M059J (cell line): ENCODE results near the gene MFAP2. TPM values are rescaled to one million over a fixed set of nuclear protein-coding genes. Genes with fewer than 3 reads are reported as not detected.
"Not testable (repeated sequence)": the region's sequence is repeated elsewhere in the genome, so short reads cannot be mapped to it uniquely, and the experiment has no call there.

Experiments used
- DNase-seq: peaks from one replicate; pipeline ENCODE4 v3.0.0-alpha.2; 2012; ENCODE audit warnings: low read depth
- total RNA-seq: library from RNA; depleted of rRNA; stranded (reverse); fragments of >200 nt; shearing (Covaris generic); gene quantifications from 2 replicates; pipeline ENCODE4 v1.2.3, GENCODE V29; 2014

Gene MFAP2
- total RNA-seq, 1 experiment from 2014 or later, result 0.12 TPM

DNA sequence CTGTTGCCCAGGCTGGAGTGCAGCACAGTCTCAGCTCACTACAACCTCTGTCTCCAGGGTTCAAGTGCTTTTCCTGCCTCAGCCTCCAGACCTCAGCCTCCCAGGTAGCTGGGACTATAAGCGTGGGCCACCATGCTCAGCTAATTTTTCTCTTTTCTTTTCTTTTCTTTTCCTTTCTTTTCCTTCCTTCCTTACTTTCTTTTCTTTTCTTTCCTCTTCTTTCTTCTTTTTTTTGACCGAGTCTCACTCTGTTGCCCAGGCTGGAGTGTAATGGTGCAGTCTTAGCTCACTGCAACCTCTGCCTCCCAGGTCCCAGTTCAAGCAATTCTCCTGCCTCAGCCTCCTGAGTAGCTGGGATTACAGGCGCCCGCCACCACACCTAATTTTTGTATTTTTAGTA lies 16.3 kb downstream of the MFAP2 start:
- DNase-seq, result not testable (repeated sequence)

- no peak for DNase-seq
Observed at GRCh38 chr1:16961297-16962133, 18.9 kb downstream of the MFAP2 start.

DNA sequence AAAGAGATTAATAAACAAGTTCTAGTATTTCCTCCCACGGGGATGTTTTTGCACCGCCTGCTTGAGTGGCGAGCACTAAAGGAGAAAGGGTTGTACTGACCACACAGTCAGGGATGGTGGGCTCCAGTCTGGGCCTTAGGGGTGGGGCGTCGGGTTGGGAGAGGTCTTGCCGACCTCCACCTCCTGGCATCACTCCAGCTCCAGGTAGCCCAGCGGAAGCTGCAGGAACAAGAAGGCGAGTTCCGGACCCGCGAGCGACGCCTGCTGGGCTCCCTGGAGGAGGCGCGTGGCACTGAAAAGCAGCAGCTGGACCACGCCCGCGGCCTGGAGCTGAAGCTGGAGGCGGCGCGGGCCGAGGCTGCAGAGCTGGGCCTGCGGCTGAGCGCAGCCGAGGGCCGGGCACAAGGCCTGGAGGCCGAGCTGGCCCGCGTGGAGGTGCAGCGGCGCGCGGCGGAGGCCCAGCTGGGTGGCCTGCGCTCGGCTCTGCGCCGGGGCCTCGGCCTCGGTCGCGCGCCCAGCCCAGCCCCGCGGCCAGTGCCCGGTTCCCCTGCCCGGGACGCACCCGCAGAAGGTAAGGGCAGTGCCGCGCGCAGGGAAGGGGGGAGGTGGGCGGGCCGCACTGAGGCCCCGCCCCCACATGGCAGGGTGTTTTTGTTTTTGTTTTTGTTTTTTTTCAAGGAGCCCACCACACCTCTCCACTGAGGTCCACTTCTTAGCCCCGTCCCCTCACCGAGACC lies 19.7 kb downstream of the MFAP2 start:
- DNase-seq, result peak; percentile 64

GRCh38 chr1:16958475-16958874 lies 21.9 kb downstream of the MFAP2 start:
- no peak for DNase-seq

DNA sequence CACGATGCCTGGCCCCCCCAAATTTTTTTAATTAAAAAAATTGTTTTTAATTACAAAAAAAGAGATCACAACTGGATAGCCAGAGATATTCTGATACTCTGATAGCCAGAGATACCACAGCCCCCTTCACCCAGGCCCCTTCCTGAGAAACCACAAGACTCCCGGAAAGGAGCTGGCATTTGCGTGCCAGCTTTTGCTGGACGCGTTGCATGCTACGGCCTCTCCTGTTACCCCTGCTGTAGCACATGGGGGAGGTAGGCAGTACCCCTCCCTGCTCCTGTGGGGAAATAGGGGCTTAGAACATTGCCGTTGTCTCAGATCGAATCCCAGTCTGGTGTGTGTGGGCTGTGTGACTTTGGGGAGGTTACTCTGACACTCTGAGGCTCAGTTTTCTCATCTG lies 22.7 kb downstream of the MFAP2 start:
- no peak for DNase-seq

GRCh38 chr1:16956775-16957174 lies 23.6 kb downstream of the MFAP2 start:
- DNase-seq, result no peak

DNA sequence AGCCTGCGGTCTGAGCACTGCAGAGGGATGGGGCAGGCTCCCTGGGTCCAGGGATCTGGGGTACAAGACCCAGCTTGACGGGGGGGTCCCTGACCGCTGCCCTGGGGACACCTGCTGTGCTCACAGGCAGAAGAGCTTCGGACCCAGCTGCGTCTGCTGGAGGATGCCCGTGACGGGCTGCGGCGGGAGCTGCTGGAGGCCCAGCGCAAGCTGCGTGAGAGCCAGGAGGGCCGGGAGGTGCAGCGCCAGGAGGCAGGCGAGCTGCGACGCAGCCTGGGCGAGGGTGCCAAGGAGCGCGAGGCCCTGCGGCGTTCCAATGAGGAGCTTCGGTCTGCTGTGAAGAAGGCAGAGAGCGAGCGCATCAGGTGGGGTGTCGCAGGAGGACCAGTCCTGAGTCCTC lies 25.2 kb downstream of the MFAP2 start:
- no peak for DNase-seq

DNA sequence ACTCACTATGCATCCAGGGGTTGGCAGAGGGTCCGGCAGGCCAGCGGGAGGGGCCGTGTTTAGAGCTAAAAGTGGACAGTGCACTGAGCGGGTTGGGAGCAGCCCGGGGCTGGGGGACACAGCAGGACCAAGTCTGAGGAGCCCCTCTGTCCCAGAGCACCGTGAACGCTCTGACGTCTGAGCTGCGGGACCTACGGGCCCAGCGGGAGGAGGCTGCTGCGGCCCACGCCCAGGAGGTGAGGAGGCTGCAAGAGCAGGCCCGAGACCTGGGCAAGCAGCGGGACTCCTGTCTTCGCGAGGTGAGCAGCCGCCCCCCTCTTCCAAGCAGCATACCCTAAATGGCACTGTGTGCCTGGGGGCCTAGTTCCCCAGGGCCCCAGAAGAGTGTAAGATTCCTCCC lies 25.8 kb downstream of the MFAP2 start:
- DNase-seq, result no peak

GRCh38 chr1:16952376-16952775 lies 28.0 kb downstream of the MFAP2 start:
- not testable (repeated sequence) for DNase-seq

DNA sequence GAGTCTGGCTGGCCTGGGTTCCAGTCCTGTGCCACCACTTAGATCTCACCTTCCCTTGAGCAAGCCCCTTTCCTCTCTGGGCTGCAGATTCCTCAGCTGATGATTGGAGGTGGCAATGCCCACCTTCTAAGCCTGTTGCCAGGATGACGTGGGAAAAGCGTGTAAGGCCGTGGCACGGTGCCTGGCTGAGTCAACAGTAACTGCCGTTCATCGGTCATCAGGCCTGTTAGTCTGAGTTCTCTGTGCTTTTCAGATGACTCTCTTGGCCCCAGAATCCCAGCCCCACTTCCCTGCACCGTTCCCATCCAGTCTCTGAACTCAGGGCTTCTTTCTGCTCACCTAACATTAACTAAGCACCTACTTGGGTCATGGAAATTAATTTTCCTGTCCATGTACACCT lies 31.4 kb downstream of the MFAP2 start:
- peak; percentile 91 for DNase-seq

DNA sequence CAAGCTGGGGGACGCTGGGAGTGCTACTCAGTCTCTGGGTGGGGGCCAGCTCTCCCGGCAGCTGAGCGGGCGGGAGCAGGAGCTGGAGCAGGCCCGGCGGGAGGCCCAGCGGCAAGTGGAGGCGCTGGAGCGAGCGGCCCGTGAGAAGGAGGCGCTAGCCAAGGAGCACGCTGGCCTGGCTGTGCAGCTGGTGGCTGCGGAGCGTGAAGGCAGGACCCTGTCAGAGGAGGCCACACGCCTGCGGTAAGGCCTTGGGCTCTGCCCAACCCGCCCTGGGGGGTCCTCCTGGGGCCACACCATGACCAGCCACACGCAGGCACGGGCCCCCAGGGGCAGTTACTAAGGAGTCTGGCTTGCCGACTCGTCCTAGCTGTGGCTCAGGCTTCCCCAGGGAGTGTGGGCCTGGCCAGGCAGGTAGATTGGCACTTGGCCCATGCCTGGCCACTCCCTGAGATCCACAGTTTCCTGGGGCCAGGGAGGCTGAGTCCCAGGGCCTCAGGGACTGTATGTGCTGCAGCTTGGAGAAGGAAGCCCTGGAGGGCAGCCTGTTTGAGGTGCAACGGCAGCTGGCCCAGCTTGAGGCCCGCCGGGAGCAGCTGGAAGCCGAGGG lies 32.0 kb downstream of the MFAP2 start:
- DNase-seq, result peak; percentile 93

DNA sequence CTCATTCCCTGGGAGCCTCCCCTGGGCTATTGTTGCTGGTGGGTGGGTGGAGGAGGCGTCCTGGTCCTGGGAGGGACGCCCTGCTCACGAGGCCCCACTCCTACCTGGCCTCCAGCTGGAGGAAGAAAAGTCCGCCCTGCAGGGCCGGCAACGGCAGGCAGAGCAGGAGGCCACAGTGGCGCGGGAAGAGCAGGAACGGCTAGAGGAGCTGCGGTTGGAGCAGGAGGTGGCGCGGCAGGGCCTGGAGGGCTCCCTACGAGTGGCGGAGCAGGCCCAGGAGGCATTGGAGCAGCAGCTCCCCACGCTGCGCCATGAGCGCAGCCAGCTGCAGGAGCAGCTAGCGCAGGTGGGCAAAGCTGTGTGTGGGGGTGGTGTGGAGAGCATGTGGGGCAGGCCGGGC lies 33.8 kb downstream of the MFAP2 start:
- DNase-seq, result no peak

DNA sequence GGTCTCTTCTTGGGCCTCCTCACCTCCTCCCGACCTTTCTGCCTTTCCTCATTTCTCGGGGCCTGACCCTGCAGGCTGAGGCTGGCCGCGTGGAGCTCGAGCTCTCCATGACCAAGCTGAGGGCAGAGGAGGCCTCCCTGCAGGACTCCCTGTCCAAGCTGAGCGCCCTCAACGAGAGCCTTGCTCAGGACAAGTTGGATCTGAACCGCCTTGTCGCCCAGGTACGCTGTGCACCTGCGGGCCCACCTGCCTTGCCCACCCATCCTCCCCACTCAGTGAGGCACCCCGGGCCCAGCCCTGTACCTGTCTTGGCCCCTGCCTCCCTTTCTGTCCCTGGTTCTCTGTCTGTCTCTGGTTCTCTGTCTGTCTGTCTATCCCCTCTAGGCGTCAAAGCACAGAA lies 34.2 kb downstream of the MFAP2 start:
- DNase-seq, result not testable (repeated sequence)

DNA sequence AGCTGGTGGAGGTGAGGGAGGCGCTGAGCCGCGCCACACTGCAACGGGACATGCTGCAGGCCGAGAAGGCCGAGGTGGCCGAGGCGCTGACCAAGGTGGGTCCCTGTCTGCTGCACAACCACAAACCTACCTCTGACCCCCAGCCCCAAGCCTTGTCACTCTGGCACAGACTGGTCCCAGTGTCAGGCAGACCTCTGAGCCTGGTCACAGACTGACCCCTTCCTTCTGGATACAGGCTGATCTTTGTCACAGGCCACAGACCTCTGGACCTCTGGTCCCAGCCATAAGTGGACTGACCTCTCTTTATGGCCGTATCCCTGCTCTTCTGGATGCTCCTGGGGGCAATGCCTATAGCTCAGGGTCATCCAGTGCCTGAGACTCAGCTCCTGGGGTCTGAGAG lies 34.9 kb downstream of the MFAP2 start:
- DNase-seq, result not testable (repeated sequence)

- no peak for DNase-seq
Observed at GRCh38 chr1:16944038-16944437, 36.4 kb downstream of the MFAP2 start.

DNA sequence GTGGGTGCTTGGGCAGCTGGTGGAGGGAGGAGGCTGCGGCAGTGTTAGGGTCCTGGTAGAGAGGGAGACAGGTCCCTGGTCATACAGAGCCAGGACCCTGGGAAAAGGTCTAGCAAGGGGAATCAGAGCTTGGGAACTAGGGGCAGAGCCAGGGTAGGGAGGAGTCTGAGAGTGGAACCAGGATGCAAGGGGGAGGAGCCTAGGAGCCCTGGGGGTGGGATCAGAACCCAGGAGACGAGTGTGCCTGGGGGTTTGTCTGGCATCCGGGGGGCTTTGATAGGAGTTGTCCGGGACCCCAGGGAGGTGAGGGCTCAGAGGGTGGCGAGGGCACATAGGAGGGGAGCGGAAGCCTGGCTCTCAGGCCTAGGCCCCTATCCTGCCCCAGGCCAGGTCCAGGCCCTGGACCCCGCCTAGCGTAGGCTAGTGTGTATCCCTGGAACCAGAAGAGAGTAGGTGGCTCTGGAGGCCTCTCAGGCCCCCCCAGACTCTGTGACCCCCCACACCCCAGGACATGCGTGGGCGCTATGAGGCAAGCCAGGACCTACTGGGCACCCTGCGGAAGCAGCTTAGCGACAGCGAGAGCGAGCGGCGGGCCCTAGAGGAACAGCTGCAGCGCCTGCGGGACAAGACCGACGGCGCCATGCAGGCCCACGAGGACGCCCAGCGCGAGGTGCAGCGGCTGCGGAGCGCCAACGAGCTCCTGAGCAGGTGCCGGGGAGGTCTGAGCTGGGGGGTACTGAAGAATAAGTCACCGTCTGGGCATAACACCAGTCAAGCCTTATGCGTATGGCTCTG lies 40.8 kb downstream of the MFAP2 start:
- DNase-seq, result not testable (repeated sequence)

GRCh38 chr1:16938351-16939321 lies 41.8 kb downstream of the MFAP2 start:
- DNase-seq, result no peak

- DNase-seq, result not testable (repeated sequence)
Observed at GRCh38 chr1:16936580-16936979, 43.8 kb downstream of the MFAP2 start.

DNA sequence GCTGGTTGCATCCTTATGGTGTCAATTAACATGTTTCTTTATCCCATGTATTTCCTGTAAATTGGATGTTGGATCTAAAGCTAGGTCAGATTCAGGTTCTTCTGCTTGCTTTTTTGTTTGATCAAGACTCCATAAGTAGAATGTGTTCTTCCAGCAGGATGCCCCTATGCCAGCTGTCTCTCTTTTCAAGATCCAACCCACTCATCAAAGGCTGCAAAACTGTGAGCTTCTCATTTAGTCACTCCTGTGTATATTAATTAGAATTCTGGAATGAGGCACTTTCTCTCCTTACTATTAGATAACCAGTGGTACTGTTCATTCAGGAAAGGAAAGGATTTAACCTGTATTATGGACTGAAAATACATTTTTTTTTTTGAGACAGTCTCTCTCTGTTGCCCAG lies 46.5 kb downstream of the MFAP2 start:
- not testable (repeated sequence) for DNase-seq

- DNase-seq, result not testable (repeated sequence)
Observed at GRCh38 chr1:16931206-16931934, 49.0 kb downstream of the MFAP2 start.
